Measurements from ENCODE around the gene IL6. TPM values are rescaled to one million over a fixed set of nuclear protein-coding genes. Genes with fewer than 3 reads are reported as not detected.

Gene IL6
- total and polyA plus RNA-seq, 9 of the 15 experiments (the other 6 are each of a cell fraction or from before 2014, with no cell fraction given), result 0.76 to 2.9 (median 1.5) TPM

GRCh38 chr7:22681852-22682657, 44.9 kb upstream of the IL6 start (continued):
- TF ChIP-seq PRDM10 (IDR thresholded peaks at IDR 0.05; ENCODE audit: partially characterized antibody), result peak; percentile 19
- peak; percentile 37 to 68; a peak in 1 of 4 replicates for TF ChIP-seq MLLT1 (IDR thresholded peaks at IDR 0.05)
- no peak for TF ChIP-seq HDAC8 (tag; IDR thresholded peaks at IDR 0.05)
- TF ChIP-seq TAL1 (IDR thresholded peaks at IDR 0.05), result peak; percentile 33; the same call in 1 of the 2 replicates
- TF ChIP-seq SOX6 (IDR thresholded peaks at IDR 0.05), result peak; percentile 88
- TF ChIP-seq CBFA2T3 (IDR thresholded peaks at IDR 0.05), result peak; percentile 64
- TF ChIP-seq ZNF124 (CRISPR knock-in tag; IDR thresholded peaks at IDR 0.05), result no peak
- TF ChIP-seq HDAC2 (IDR thresholded peaks at IDR 0.05), result peak; percentile 89; the same call in 1 of the 2 replicates
- peak; percentile 79; the same call in 1 of the 2 replicates for TF ChIP-seq KLF6 (CRISPR knock-in tag; IDR thresholded peaks at IDR 0.05; ENCODE audit: borderline replicate concordance)
- TF ChIP-seq ZNF311 (CRISPR knock-in tag; IDR thresholded peaks at IDR 0.05), result peak; percentile 68
- TF ChIP-seq TRIM28 (IDR thresholded peaks at IDR 0.05), result peak; percentile 50; the same call in 1 of the 2 replicates
- no peak for TF ChIP-seq ZNF274 (IDR thresholded peaks at IDR 0.05; ENCODE audit: borderline replicate concordance, low read depth, low read length)
- TF ChIP-seq POLR2A (conservative IDR thresholded peaks at IDR 0.05), result no peak
- TF ChIP-seq PTTG1 (tag; IDR thresholded peaks at IDR 0.05; ENCODE audit: low read depth), result peak; percentile 58; the same call in 1 of the 2 replicates
- TF ChIP-seq E2F3 (CRISPR knock-in tag; IDR thresholded peaks at IDR 0.05), result no peak
- TF ChIP-seq ZNF232 (CRISPR knock-in tag; IDR thresholded peaks at IDR 0.05), result no peak
- TF ChIP-seq ZNF766 (CRISPR knock-in tag; conservative IDR thresholded peaks at IDR 0.05), result peak; percentile 77; the same call in 1 of the 2 replicates
- TF ChIP-seq CREB3L1 (IDR thresholded peaks at IDR 0.05; ENCODE audit: borderline replicate concordance, low read depth), result peak; percentile 47; the same call in 1 of the 2 replicates
- TF ChIP-seq ZNF76 (CRISPR knock-in tag; IDR thresholded peaks at IDR 0.05; ENCODE audit: borderline replicate concordance), result 0 out of 2 replicates have a peak, but pooled peaks have one; percentile 3
- TF ChIP-seq COPS2 (conservative IDR thresholded peaks at IDR 0.05), result no peak
- peak; percentile 74; the same call in 1 of the 2 replicates for TF ChIP-seq KLF1 (tag; IDR thresholded peaks at IDR 0.05)
- TF ChIP-seq CEBPG (CRISPR knock-in tag; IDR thresholded peaks at IDR 0.05), result peak; percentile 95
- TF ChIP-seq CEBPG (tag; conservative IDR thresholded peaks at IDR 0.05 in 1 of 2, IDR thresholded peaks at IDR 0.05 in 1 of 2), result peak; percentile 98 to 99
- TF ChIP-seq MEF2D (tag; conservative IDR thresholded peaks at IDR 0.05; ENCODE audit: low read depth), result peak; percentile 69; the same call in 1 of the 2 replicates
